Gastrocnemius medialis (tissue), 4 donors: ENCODE results near the gene RAD51B. TPM values are rescaled to one million over a fixed set of nuclear protein-coding genes. Genes with fewer than 3 reads are reported as not detected.
A peak's percentile ranks its signal among the peaks of the same experiment; 100 is the strongest.

ENCODE experiments used
- ATAC-seq, 2 donors: fragments of 150-250 bp; one replicate each; pipeline ENCODE4 v1.9.1; 2016
- DNase-seq, 2 donors: peaks; one replicate each; pipeline ENCODE4 v3.0.0-alpha.2; 2019
- H3K27ac ChIP-seq, 4 donors: fragments of 200-600 bp; sonication (generic); 1 replicate in 1 of 4; 2 replicates in 3 of 4; pipeline ENCODE4 v1.5.1; 2016 to 2018; ENCODE audit warnings: mild to moderate bottlenecking in 2 of 4, moderate library complexity in 1 of 4
- H3K27me3 ChIP-seq, 3 donors: fragments of 200-600 bp; sonication (generic) in 2 of 3; 1 replicate in 1 of 3; 2 replicates in 2 of 3; pipeline versions ENCODE4 v1.5.1 to v1.6.0; 2016 to 2019; ENCODE audit warnings: mild to moderate bottlenecking in 1 of 3, moderate library complexity in 1 of 3
- H3K36me3 ChIP-seq, 2 donors: fragments of 200-600 bp; sonication (generic) in 1 of 2; one replicate each; pipeline ENCODE4 v1.5.1; 2017 to 2018
- H3K4me1 ChIP-seq, 2 donors: fragments of 200-600 bp; sonication (generic) in 1 of 2; one replicate each; pipeline ENCODE4 v1.5.1; 2016 to 2017; ENCODE audit warnings: mild to moderate bottlenecking in 2 of 2
- H3K4me3 ChIP-seq, 4 donors: fragments of 200-600 bp; sonication (generic) in 3 of 4; 1 replicate in 1 of 4; 2 replicates in 3 of 4; pipeline ENCODE4 v1.5.1; 2016 to 2019; ENCODE audit warnings: mild to moderate bottlenecking in 2 of 4
- H3K9me3 ChIP-seq, 3 donors: fragments of 200-600 bp; sonication (generic) in 2 of 3; 1 replicate in 1 of 3; 2 replicates in 2 of 3; pipeline ENCODE4 v1.5.1; 2016 to 2019
- POLR2A ChIP-seq, 2 donors: fragments of 450-650 bp; IDR thresholded peaks; one replicate each; pipeline ENCODE4 v1.6.1; 2017; ENCODE audit warnings: antibody characterized with exemption in 2 of 2, mild to moderate bottlenecking in 2 of 2, moderate library complexity in 2 of 2
- in situ Hi-C, 4 donors: fragments of 200-750 bp; cut with MboI; loops; one replicate each; pipeline versions ENCODE4 v1.15.0 to v1.8.0; 2017; ENCODE audit warnings: low sequenced_read_pairs in 4 of 4
- intact Hi-C: fragments of 100-400 bp; cut with DNase I; formaldehyde crosslinking; loops from one replicate; pipeline ENCODE4 v1.15.1; 2023; ENCODE audit warnings: low total_unique reads
- total RNA-seq, 4 donors: library from RNA; depleted of rRNA; stranded (reverse); fragments of >200 nt; gene quantifications; one replicate each; pipeline versions ENCODE4 v1.1.0 to v1.2.3, GENCODE V29; 2016
- TF ChIP-seq, protein P1 (sequence below), 5 experiments: fragments of 450-650 bp in 3 of 5; fragments of 200-600 bp in 2 of 5; sonication (generic) in 2 of 5; IDR thresholded peaks in 4 of 5; conservative IDR thresholded peaks in 1 of 5; 1 replicate in 4 of 5; 2 replicates in 1 of 5; pipeline ENCODE4 v1.5.1; 2016 to 2019; ENCODE audit warnings: antibody characterized with exemption in 5 of 5, mild to moderate bottlenecking in 3 of 5, moderate library complexity in 3 of 5

Gene RAD51B
- total RNA-seq, 4 donors from 2014 or later: 1.6 to 3.3 (median 2.4) TPM

GRCh38 chr14:68145036-68145435 is 325.5 kb downstream of the RAD51B start:
- intact Hi-C loops (no loop called here), in situ Hi-C loops (no loop called here)
- H3K4me1 ChIP-seq: peaks cover 53 to 72% of the 10 kb centered on the region in 2 donors

DNA sequence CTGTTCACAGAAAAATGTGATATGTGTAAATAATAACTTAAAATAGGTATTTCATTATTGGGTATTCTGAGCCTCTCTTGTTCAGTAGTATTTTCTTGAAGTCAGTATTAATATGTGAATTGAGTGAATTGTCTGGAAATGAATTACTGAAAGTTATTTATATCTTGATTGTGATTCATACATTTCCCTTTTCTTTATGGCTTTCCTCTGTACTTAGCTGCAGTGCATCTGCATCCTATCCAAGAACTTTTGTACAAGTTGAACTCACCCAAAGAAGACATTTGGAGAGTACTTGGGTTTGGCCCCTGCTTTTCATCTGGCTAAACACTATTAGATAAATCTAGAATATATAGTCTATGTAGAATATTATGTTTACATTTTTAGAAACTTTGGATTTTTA is 326.0 kb downstream of the RAD51B start:
- TF ChIP-seq, protein P1, sequence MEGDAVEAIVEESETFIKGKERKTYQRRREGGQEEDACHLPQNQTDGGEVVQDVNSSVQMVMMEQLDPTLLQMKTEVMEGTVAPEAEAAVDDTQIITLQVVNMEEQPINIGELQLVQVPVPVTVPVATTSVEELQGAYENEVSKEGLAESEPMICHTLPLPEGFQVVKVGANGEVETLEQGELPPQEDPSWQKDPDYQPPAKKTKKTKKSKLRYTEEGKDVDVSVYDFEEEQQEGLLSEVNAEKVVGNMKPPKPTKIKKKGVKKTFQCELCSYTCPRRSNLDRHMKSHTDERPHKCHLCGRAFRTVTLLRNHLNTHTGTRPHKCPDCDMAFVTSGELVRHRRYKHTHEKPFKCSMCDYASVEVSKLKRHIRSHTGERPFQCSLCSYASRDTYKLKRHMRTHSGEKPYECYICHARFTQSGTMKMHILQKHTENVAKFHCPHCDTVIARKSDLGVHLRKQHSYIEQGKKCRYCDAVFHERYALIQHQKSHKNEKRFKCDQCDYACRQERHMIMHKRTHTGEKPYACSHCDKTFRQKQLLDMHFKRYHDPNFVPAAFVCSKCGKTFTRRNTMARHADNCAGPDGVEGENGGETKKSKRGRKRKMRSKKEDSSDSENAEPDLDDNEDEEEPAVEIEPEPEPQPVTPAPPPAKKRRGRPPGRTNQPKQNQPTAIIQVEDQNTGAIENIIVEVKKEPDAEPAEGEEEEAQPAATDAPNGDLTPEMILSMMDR (IDR thresholded peaks at IDR 0.05 in 4 of 5, conservative IDR thresholded peaks at IDR 0.05 in 1 of 5): no peak
- no peak for TF ChIP-seq POLR2A (IDR thresholded peaks at IDR 0.05)
- H3K27ac ChIP-seq: peak overlapping the region; percentile 79 to 83 (median 82)
- intact Hi-C loops (no loop called here), in situ Hi-C loops (no loop called here)
- H3K4me1 ChIP-seq: peaks cover 48 to 67% of the 10 kb centered on the region in 2 donors
- no peak for ATAC-seq
- H3K36me3 ChIP-seq: no peaks in the 10 kb centered on the region
- no peaks in the 10 kb centered on the region for H3K9me3 ChIP-seq
- DNase-seq: no peak
- no peak overlapping the region for H3K4me3 ChIP-seq
- no peaks in the 10 kb centered on the region for H3K27me3 ChIP-seq

More at GRCh38 chr14:68145036-68145435, 325.5 kb downstream of the RAD51B start:
- DNase-seq (no peak), ATAC-seq (no peak)
- H3K4me3 ChIP-seq: no peak overlapping the region
- H3K36me3 ChIP-seq: no peaks in the 10 kb centered on the region
- no peaks in the 10 kb centered on the region for H3K9me3 ChIP-seq
- TF ChIP-seq, protein P1 (IDR thresholded peaks at IDR 0.05 in 4 of 5, conservative IDR thresholded peaks at IDR 0.05 in 1 of 5): no peak
- TF ChIP-seq POLR2A (IDR thresholded peaks at IDR 0.05): no peak
- H3K27ac ChIP-seq: peak overlapping the region; percentile 79 to 83 (median 82)
- H3K27me3 ChIP-seq: no peaks in the 10 kb centered on the region

DNA sequence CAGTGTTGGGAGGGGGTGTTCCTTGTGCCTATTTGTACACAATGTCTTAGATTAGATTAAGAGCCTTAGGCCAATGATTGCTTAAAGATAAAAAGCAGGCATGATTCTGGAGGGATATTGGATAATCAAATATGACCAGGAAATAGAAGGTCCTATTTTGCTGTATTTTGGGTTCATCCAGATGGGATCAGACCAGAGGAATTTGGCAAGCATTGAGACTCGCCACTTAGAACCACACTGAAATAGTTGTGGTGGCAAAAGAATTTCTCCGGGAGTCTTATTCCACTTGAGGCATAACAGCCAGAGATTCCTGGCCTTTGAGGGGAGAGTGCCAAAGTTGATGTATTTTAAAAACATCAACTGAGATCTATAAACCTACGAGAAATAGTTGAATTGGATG is 327.2 kb downstream of the RAD51B start:
- Histone ChIP-seq H3K27me3 (no peaks in the 10 kb centered on the region), H3K4me3 (no peak overlapping the region), H3K36me3 (no peaks in the 10 kb centered on the region), H3K4me1 (peaks cover 40 to 57% of the 10 kb centered on the region in 2 donors), H3K9me3 (no peaks in the 10 kb centered on the region), H3K27ac (peak overlapping the region; percentile 57 to 83 (median 81))
- TF ChIP-seq, protein P1 (IDR thresholded peaks at IDR 0.05 in 4 of 5, conservative IDR thresholded peaks at IDR 0.05 in 1 of 5): no peak
- TF ChIP-seq POLR2A (IDR thresholded peaks at IDR 0.05): no peak
- peak in 1 of 2 donors; percentile 37 for DNase-seq
- in situ Hi-C loops (no loop called here), intact Hi-C loops (no loop called here)
- peak; percentile 27 to 47 for ATAC-seq

- ATAC-seq: no peak
- Histone ChIP-seq H3K9me3 (no peaks in the 10 kb centered on the region), H3K36me3 (no peaks in the 10 kb centered on the region), H3K27me3 (no peaks in the 10 kb centered on the region), H3K4me1 (peaks cover 38 to 52% of the 10 kb centered on the region in 2 donors), H3K27ac (peak overlapping the region; percentile 57 to 83 (median 81)), H3K4me3 (no peak overlapping the region)
- DNase-seq: no peak
- in situ Hi-C loops: no loop called here
- no peak for TF ChIP-seq POLR2A (IDR thresholded peaks at IDR 0.05)
- TF ChIP-seq, protein P1 (IDR thresholded peaks at IDR 0.05 in 4 of 5, conservative IDR thresholded peaks at IDR 0.05 in 1 of 5): no peak
- intact Hi-C loops: no loop called here
Observed at GRCh38 chr14:68147303-68147702, 327.7 kb downstream of the RAD51B start.

- Histone ChIP-seq H3K27ac (no peak overlapping the region), H3K27me3 (no peaks in the 10 kb centered on the region), H3K4me1 (peaks cover 32 to 43% of the 10 kb centered on the region in 2 donors), H3K36me3 (no peaks in the 10 kb centered on the region), H3K4me3 (no peak overlapping the region), H3K9me3 (no peaks in the 10 kb centered on the region)
- no peak for DNase-seq
- in situ Hi-C loops: no loop called here
- no peak for ATAC-seq
- intact Hi-C loops: no loop called here
- TF ChIP-seq, protein P1 (IDR thresholded peaks at IDR 0.05 in 4 of 5, conservative IDR thresholded peaks at IDR 0.05 in 1 of 5): no peak
- no peak for TF ChIP-seq POLR2A (IDR thresholded peaks at IDR 0.05)
Observed at GRCh38 chr14:68148276-68148675, 328.7 kb downstream of the RAD51B start.
